COLO829 (cell line): ENCODE results near the gene GCNT1.
"Not testable (repeated sequence)": the region's sequence is repeated elsewhere in the genome, so short reads cannot be mapped to it uniquely, and the experiment has no call there.

Source experiments
- DNase-seq: peaks from one replicate; pipeline ENCODE4 v3.0.0; 2012; ENCODE audit warnings: low spot score

The GCNT1 gene

DNA sequence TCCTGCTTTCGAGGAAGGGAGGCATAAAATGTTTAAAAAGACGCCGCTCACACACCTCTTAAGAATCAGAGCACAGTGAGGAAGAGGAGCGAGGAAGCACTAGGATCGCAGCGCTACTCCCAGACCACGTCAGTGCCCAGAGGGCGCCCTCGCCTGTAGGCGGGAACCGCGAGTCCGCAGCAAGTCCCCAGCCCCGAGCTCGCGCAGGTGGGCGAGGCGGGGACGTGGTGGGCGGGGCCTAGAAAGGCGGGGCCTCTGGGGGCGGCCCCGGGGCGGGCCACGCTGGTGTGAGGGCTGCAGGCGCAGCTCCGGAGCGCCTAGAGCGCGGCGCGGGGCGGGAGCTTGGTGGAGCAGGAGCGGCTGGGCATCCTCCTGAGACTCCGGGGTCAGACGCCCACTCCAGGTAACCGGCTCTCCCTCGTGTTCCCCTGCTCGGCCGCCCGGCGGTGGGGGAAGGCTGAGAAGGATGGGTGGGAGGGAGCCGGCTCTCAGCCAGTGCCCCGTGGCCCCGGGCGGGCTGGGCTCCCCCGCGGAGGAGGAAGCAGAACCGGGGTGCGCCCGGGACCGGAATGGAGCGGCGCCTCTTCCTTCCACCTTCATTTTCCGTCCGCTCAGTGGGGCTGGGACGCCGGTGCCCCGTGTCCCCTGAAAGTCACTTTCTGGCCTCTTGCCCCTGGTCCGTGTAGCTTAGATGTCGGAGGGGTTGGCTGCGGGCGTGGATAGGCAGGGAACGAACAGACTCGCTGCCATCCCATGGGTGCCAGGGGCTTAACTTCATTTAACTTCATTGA lies at the start of gene GCNT1:
GCNT1 (plus strand) TSS at position 280 of the 791 bp plus-strand sequence. CDS start 43,200 bp downstream, outside the sequence.
- peak; percentile 72 for DNase-seq

DNA sequence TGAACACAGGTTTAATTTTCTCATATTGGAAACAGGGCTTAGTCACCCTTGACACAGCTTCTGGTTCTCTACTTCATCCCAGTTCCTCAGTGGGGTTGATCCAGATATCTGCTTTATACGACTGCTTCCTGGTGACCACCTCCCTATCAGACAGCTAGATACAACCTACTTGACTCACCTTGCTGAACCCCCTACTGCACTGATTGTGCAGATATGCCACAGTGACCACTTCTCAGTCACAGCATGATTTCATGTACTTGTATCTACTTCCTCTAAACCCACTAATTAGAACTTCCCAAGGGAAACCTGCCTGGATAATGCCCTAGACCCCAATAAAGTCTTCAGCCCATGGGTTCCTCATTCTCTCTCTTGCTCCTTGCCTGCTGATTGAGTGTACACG lies 46.3 kb upstream of the GCNT1 start:
- no peak for DNase-seq

DNA sequence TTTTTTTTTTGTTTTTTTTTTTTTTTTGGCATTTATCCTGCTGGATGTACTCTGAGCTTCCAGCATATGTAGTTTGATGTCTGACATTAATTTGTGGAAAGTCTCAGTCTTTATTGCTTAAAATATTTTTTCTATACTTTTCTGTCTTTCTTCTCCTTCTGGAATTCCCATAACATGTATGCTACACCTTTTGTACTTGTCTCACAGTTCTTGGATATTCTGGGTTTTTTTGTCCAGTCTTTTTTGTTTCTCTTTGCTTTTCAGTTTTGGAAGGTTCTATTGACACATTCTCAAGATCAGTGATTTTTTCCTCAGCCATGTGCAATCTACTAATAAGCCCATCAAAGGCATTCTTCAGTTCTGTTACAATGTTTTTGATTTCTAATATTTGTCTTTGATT lies 45.3 kb upstream of the GCNT1 start:
- DNase-seq = no peak

- no peak for DNase-seq
Measured at GRCh38 chr9:76414661-76415060, 44.3 kb upstream of the GCNT1 start.

DNA sequence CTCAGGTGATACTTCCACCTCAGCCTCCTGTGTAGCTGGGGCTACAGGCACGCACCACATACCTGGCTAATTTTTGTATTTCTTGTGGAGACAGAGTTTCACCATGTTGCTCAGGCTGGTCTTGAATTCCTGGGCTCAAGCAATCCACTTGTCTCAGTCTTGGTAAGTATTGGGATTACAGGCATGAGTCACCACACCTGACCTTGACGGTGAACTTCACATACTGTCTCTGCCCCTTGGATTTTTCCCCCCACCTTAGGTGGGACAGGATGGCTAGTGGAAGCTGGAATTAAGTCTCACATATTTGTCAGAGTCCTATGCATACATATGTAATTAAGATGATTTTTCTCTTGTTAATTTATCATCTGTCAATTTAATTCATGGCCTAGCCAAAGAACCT lies 43.8 kb upstream of the GCNT1 start:
- no peak for DNase-seq

DNA sequence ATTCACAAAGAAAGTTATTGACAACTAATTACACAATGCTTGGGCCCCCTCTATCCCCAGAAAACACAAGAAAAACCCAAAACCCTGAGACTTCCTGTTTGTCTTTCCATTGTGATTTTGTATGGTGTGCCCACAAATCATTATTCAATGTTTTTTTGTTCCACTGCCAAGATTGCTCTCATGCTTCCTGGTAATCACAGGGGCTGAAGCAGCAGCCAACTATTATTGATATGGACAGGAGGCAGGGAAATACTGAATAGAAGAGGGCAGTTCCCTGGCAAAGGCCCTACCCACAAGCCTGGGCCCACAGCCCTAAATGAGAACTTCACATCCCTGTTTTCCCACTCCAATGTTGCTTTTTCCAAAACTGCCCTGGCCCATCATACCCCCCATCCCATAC lies 43.3 kb upstream of the GCNT1 start:
- no peak for DNase-seq

- DNase-seq = no peak
Measured at GRCh38 chr9:76417394-76417793, 41.6 kb upstream of the GCNT1 start.

- peak; percentile 43 for DNase-seq
Measured at GRCh38 chr9:76419782-76420380, 39.1 kb upstream of the GCNT1 start.

- DNase-seq = no peak
Measured at GRCh38 chr9:76423216-76424177, 35.5 kb upstream of the GCNT1 start.

- DNase-seq = no peak
Measured at GRCh38 chr9:76424491-76424890, 34.5 kb upstream of the GCNT1 start.

- no peak for DNase-seq
Measured at GRCh38 chr9:76425677-76426453, 33.1 kb upstream of the GCNT1 start.

GRCh38 chr9:76426807-76427419 lies 32.1 kb upstream of the GCNT1 start:
- DNase-seq = no peak

DNA sequence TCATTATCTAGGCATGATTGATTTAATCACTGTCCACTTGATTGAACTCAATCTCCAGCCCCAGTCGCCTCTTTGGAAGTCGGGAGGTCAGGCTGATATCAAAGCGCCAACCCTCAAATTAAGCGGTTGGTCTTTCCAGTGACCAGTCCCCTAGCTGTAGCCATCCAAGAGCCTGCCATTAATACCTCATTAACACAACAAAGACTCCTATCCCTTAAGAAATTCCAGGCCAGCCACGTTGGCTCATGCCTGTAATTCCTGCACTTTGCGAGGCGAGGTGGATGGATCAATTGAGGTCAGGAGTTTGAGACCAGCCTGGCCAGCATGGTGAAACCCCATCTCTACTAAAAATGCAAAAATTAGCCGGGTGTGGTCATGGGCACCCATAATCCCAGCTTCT lies 27.4 kb upstream of the GCNT1 start:
- no peak for DNase-seq

DNA sequence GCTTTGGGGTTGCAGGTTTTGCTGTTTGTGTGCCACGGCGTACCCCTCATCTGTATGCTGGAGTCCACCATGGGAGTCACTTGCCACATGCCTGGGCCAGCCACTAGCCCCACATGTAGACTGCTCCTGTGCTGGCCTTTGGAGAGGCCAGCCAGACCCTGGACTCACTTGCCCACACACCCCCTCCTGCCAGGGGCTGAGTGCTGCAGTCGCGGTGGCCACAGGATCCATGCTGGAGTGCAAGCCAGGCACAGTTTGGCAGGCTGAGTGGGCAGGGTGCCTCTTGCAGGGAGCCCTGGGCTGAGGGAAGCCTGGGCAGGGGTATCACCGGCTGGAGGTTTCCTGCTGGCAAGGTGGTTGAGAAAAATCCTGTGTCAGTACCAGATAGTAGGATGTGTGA lies 25.6 kb upstream of the GCNT1 start:
- DNase-seq = no peak

- DNase-seq = no peak
Measured at GRCh38 chr9:76433836-76434235, 25.1 kb upstream of the GCNT1 start.

- DNase-seq = not testable (repeated sequence)
Measured at GRCh38 chr9:76434897-76435296, 24.1 kb upstream of the GCNT1 start.

- not testable (repeated sequence) for DNase-seq
Measured at GRCh38 chr9:76437017-76437699, 21.8 kb upstream of the GCNT1 start.

DNA sequence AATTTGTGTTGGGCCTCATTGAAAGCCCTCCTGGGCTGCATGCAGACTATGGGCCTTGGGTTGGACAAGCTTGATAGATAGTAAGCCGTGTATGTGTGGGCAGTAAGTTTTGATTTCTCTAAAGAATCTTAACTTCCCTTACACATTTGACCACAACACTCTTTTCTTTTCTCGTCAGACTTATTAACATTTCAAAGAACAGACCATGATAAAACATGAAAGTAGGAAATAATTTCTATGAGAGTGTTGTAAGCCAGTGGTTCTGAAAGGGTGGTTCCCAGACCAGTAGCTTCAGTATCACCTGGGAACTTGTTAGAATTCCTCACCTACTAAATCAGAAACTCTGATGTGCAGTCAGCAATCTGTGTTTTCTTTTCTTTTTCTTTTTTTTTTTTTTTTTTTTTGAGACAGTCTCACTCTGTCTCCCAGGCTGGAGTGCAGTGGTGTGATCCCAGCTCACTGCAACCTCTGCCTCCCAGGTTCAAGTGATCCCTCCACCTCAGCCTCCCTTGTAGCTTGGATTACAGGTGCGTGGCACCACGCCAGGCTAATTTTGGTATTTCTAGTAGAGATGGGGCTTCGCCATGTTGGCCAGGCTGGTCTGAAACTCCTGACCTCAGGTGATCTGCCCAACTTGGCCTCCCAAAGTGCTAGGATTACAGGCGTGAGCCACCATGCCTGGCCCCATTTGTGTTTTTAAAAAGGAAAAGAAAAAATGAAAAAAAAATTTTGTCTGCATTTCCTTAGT lies 20.0 kb upstream of the GCNT1 start:
- DNase-seq = no peak

GRCh38 chr9:76441551-76442322 lies 17.2 kb upstream of the GCNT1 start:
- DNase-seq = no peak
